GM18502 (cell line): ENCODE measurements around the gene ALOX5.
"Not testable (repeated sequence)": the region's sequence is repeated elsewhere in the genome, so short reads cannot be mapped to it uniquely, and the experiment has no call there.

Experiments
- ATAC-seq: cut with Tn5 transposase; IDR thresholded peaks from one replicate; pipeline ENCODE4 v1.9.1; 2021; ENCODE audit warnings: mild to moderate bottlenecking; ENCODE audit not compliant: unreplicated experiment, poor library complexity

The ALOX5 gene

DNA sequence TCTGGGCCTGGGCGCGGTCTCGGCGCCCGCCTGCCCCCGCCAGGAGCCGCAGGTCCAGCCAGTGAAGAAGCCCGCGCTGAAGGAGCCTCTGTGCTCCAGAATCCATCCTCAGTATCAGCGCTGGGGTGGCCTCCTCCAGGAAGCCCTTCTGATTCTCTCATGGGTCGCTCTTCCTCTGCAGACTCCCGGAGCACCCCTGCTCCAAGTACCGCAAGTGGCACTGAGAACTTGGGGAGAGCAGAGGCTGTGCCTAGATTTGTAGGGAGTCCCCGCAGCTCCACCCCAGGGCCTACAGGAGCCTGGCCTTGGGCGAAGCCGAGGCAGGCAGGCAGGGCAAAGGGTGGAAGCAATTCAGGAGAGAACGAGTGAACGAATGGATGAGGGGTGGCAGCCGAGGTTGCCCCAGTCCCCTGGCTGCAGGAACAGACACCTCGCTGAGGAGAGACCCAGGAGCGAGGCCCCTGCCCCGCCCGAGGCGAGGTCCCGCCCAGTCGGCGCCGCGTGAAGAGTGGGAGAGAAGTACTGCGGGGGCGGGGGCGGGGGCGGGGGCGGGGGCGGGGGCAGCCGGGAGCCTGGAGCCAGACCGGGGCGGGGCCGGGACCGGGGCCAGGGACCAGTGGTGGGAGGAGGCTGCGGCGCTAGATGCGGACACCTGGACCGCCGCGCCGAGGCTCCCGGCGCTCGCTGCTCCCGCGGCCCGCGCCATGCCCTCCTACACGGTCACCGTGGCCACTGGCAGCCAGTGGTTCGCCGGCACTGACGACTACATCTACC is at the start of gene ALOX5:
TSS of gene ALOX5 (plus strand) at position 641 of the 774 bp plus-strand sequence. CDS start at position 705, 64 bp downstream.
- ATAC-seq = peak; percentile 49

DNA sequence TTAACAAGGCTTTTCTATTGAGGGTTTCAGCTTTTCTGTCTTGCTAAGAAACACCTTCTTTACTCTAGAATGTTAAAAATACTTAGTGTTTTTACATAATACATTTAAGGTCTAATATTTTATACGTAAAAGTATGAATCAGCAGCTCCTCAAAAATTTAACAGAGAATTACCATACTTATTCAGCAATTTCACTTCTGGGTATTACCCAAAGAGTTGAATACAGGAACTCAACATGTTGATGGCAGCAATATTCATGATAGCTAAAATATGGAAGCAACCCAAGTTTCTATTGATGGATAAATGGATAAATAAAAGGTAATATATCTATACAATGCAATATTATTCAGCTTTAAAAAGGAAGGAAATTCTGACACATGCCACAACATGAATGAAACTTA is 48.9 kb upstream of the ALOX5 start:
- no peak for ATAC-seq

DNA sequence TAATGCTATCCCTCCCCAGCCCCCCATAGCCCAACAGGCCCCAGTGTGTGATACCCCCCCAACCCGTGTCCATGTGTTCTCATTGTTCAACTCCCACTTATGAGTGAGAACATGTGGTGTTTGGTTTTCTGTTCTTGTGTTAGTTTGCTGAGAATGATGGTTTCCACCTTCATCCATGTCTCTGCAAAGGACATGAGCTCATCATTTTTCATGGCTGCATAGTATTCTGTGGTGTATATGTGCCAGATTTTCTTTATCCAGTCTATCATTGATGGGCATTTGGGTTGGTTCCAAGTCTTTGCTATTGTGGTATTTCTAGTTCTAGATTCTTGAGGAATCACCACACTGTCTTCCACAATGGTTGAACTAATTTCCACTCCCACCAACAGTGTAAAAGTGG is 47.2 kb upstream of the ALOX5 start:
- not testable (repeated sequence) for ATAC-seq

DNA sequence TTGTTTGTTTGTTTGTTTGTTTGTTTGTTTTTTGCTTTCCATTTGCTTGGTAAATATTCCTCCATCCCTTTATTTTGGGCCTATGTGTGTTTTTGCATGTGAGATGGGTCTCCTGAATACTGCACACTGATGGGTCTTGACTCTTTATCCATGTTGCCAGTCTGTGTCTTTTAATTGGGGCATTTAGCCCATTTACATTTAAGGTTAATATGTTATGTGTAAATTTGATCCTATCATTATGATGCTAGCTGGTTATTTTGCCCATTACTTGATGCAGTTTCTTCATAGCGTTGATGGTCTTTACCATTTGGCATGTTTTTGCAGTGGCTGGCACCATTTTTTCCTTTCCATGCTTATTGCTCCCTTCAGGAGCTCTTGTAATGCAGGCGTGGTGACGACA is 42.2 kb upstream of the ALOX5 start:
- not testable (repeated sequence) for ATAC-seq

DNA sequence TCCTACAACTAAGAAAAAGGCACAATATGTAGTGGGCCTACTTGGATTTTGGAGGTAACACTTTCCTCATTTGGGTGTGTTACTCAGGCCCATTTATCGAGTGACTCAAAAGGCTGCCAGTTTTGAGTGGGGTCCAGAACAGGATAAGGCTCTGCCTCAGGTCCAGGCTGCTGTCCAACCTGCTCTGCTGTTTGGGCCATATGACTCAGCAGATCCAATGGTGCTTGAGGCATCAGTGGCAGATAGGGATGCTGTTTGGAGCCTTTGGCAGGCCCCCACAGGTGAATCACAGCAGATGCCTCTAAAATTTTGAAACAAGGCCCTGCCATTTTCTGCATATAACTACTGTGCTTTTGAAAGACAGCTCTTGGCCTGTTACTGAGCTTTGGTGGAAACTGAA is 34.1 kb upstream of the ALOX5 start:
- no peak for ATAC-seq

DNA sequence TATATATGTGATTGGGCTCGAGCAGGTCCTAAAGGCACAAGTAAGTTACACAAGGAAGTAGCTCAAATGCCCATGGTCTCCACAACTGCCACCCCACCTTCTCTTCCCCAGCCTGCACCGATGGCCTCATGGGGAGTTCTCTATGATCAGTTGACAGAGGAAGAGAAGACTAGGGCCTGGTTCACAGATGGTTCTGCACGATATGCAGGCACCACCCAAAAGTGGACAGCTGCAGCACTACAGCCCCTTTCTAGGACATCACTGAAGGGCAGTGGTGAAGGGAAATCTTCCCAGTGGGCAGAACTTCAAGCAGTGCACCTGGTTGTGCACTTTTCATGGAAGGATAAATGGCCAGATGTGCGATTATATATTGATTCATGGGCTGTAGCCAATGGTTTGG is 33.6 kb upstream of the ALOX5 start:
- not testable (repeated sequence) for ATAC-seq

DNA sequence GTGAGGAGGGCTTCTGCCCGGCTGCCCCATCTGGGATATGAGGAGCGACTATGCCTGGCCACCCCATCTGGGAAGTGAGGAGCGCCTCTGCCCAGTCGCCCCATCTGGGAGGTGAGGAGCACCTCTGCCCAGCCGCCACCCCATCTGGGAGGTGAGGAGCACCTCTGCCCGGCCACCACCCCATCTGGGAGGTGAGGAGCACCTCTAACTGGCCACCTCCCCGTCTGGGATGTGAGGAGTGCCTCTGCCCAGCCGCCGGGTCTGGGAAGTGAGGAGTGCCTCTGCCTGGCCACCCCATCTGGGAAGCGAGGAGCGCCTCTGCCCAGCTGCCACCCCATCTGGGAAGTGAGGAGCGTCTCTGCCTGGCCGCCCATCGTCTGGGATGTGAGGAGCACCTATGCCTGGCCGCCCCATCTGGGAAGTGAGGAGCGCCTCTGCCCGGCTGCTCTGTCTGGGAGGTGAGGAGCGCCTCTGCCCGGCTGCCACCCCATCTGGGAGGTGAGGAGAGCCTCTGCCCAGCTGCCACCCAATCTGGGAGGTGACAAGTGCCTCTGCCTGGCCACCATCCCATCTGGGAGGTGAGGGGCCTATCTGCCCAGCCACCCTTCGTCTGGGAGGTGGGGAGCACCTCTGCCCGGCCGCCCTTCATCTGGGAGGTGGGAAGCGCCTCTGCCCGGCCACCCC is 27.2 kb upstream of the ALOX5 start:
- ATAC-seq = not testable (repeated sequence)

DNA sequence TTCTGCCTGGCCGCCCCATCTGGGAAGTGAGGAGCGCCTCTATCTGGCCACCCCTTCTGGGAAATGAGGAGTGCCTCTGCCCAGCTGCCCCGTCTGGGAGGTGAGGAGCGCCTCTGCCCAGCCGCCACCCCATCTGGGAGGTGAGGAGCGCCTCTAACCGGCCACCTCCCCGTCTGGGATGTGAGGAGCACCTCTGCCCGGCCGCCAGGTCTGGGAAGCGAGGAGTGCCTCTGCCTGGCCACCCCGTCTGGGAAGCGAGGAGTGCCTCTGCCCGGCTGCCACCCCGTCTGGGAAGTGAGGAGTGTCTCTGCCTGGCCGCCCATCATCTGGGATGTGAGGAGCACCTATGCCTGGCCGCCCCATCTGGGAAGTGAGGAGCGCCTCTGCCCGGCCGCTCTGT is 26.6 kb upstream of the ALOX5 start:
- ATAC-seq = not testable (repeated sequence)

DNA sequence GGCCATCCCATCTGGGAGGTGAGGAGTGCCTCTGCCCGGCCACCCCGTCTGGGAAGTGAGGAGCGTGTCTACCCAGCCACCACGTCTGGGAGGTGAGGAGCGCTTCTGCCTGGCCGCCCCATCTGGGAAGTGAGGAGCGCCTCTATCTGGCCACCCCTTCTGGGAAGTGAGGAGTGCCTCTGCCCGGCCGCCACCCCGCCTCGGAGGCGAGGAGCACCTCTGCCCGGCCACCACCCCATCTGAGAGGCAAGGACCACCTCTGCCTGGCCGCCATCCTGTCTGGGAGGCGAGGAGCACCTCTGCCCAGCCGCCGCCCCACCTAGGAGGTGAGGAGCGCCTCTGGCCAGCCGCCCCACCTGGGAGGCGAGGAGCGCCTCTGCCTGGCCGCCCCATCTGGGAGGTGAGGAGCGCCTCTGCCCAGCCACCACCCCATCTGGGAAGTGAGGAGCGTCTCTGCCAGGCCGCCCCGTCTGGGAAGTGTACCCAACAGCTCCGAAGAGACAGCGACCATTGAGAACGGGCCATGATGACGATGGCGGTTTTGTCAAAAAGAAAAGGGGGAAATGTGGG is 25.7 kb upstream of the ALOX5 start:
- not testable (repeated sequence) for ATAC-seq

DNA sequence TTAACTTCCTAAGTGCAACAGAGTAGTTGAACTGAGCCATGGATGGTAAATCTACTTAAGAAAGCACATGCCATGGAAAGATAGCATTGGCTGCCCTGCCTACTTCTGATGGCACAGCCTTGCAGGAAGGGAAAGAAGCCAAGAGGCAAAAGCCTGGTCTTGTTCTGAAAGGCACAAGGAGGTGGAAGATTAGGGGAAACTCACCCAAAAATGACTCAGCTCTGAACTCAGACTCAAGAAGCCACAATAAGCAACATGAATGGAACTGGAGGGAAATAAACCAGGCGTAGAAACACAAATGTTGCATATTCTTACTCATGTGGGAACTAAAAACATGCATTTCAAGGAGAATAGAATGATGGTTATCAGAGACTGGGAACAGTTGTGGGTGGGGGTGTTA is 20.8 kb upstream of the ALOX5 start:
- peak; percentile 70 for ATAC-seq

DNA sequence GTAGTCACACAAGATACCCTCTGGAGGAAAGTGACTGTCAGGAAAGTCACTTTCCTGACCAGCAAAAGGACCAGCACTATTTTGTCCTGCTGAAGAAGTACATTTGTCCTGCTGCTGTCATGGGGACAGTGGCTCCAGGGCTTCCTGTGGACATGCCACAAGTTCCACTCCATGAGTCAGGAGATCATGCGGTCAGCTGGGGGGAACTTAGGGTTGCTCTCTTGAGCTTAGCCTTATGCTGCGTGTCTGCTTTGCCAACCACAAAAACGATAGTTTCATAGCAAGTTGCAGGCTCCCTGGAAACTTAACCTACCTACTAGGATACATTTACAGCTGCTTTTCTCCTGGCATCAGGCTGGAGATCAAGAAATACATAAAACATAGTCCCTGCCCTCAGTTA is 19.8 kb upstream of the ALOX5 start:
- ATAC-seq = no peak

DNA sequence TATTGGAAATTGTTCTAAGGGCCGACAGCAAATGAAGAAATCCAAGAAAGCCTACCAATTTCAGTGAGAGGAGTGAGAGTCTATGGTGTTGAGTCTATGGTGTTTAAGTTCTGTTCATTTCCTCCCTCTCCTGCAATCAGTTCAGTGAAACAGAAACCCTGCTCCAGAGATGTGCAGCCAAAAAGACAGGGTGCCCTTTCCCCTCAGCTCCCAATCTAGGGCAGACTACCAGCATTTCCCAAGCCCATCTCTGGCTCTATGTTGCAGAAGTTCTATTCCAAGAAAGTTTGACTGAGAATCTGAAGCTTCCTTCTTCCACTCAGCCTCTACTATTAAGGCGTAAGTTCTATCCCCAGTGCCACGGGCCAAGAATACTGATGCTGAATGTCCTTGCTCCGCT is 18.5 kb upstream of the ALOX5 start:
- ATAC-seq = no peak

DNA sequence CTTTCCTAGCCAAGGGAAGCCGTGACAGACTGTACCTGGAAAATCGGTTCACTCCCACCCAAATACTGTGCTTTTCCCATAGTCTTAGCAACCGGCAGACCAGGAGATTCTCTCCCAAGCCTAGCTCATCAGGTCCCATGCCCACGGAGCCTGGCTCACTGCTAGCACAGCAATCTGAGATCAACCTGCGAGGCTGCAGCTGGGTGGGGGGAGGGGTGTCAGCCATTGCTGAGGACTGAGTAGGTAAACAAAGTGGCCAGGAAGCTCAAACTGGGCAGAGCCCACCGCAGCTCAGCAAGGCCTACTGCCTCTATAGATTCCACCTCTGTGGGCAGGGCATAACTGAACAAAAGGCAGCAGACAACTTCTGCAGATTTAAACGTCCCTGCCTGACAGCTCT is 15.1 kb upstream of the ALOX5 start:
- ATAC-seq = not testable (repeated sequence)

DNA sequence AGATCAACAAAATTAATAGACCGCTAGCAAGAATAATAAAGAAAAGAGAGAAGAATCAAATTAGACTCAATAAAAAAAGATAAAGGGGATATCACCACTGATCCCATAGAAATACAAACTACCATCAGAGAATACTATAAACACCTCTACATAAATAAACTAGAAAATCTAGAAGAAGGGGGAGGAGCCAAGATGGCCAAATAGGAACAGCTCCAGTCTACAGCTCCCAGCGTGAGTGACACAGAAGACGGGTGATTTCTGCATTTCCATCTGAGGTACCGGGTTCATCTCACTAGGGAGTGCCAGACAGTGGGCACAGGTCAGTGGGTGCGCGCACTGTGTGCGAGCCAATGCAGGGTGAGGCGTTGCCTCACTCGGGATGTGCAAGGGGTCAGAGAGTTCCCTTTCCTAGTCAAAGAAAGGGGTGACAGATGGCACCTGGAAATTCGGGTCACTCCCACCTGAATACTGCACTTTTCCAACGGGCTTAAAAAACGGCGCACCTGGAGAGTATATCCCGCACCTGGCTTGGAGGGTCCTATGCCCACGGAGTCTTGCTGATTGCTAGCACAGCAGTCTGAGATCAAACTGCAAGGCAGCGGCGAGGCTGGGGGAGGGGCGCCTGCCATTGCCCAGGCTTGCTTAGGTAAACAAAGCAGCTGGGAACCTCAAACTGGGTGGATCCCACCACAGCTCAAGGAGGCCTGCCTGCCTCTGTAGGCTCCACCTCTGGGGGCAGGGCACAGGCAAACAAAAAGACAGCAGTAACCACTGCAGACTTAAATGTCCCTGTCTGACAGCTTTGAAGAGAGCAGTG is 11.8 kb upstream of the ALOX5 start:
- not testable (repeated sequence) for ATAC-seq

DNA sequence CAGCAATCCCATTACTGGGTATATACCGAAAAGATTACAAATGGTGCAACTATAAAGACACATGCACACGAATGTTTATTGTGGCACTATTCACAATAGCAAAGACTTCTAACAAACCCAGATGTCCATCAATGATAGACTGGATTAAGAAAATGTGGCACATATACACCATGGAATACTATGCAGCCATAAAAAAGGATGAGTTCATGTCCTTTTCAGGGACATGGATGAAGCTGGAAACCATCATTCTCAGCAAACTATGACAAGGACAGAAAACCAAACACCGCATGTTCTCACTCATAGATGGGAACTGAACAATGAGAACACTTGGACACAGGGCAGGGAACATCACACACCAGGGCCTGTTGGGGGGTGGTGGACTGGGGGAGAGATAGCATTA is 6.4 kb upstream of the ALOX5 start:
- not testable (repeated sequence) for ATAC-seq

DNA sequence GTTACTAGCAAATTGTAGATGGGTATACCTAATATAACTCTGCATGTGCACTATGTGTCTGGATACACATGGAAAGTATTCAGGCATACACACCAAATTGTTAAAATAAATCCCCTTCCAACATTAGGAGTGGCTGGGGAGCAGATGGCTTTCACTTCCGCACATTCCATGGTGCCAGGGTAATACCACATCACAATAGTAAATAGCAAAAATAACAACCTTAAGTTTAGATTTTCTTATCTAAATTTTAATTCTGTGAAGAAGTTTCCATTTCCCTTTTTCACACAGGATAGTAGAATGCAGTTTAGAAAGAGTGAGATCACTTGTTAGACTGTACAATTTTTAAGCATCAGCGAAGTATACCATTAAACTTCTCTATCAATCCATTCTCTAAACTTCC is 5.8 kb upstream of the ALOX5 start:
- no peak for ATAC-seq

DNA sequence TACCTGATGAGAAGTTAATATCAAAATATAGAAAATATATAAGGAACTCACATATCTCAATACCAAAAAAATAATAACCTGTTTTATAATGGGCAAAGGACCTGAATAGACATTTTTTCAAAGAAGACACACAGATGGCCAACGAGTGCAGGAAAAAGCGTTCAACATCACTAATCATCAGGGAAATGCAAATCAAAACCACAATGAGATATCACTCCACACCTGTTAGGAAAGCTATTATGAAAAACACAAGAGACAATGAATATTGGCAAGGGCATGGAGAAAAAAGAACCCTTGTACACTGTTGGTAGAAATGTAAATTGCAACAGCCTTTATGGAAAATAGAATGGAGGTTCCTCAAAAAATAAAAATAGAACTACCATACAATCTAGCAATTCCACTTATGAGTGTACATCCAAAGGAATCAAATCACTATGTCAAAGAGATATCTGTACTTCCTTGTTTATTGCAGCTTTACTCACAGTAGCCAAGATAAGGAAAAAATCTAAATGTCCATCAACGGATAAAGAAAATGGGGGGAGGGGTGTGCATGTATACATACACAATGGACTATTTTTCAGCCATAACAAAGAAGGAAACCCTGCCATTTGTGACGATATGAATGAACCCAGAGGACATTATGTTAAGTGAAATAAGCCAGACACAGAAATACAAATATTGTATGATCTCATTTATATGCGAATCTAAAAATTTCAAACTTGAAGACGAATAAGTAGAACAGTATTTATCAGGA is 3.6 kb upstream of the ALOX5 start:
- ATAC-seq = no peak

DNA sequence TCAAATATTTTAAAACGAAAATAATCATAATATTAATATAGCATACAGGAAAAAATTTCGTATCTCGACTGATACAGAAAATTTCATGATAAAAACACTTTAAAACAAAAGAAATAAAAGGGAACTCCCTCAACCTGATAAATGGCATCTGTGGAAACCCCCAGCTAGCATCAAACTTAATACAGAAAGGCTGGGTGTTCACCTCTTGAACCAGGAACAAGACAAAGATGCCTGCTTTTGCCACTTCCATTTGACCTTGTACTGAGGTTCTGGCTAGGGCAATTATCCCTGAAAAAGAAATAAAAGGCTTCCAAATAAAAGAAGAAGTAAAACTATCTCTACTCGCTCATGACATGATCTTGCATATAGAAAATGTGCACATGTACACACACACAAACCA is 2.5 kb upstream of the ALOX5 start:
- no peak for ATAC-seq

DNA sequence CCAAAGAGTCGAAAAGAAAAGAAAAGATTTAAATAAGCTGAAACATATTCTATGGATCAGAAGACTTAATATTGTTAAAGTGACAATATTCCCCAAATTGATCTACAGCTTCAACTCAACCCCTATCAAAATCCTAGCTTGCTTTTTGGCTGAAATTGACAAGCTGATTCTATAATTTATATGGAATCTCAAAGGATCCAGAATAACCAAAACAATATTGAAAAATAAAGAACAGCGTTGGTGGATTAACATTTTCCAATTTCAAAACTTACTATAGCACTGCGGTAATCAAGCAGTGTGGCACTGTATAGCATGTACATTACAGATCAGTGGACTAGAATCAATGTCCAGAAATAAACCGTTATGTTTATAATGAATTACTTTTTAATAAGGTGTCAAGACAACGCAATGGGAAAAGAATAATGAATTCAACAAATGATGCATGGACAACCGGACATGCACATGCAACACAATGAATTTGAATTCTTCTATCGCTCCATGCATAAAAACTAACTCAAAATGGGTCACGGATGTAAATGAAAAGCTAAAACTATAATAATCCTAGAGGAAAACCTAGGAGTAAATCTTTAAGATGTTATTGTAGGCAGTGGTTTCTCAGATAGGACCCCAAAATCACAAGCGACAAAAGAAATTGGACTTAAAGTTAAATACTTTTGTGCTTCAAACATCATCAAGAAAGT is 1.6 kb upstream of the ALOX5 start:
- no peak for ATAC-seq
